A549 (cell line): ENCODE results near the gene BIK. TPM values are rescaled to one million over a fixed set of nuclear protein-coding genes. Genes with fewer than 3 reads are reported as not detected.

Experiments used
- ATAC-seq, 2 experiments: fragments of 200-7000 bp in 1 of 2; fragments of >200 bp in 1 of 2; cut with Nextera tagmentation in 1 of 2; cut with Tn5 transposase in 1 of 2; 3 replicates each; pipeline versions ENCODE4 v1.8.0 to v1.9.1; 2018 to 2020; ENCODE audit warnings: mild to moderate bottlenecking in 1 of 2, moderate library complexity in 1 of 2
- CTCF ChIA-PET: fragments of 300-600 bp; sonication (Branson Sonifier 250); formaldehyde crosslinking; extraction: SDS; loops from one replicate; lab custom pipeline; 2021; ENCODE audit warnings: antibody characterized with exemption, inconsistent platforms; lab: Yijun Ruan, JAX
- POLR2A ChIA-PET: fragments of 350-600 bp; formaldehyde crosslinking; extraction: SDS; loops from one replicate; lab custom pipeline; 2021; ENCODE audit warnings: antibody characterized with exemption, inconsistent platforms; lab: Yijun Ruan, JAX
- DNase-seq, 2 experiments: peaks; one replicate each; pipeline versions ENCODE4 v3.0.0 to v3.0.0-alpha.2; 2011 to 2016; ENCODE audit warnings: low read depth in 1 of 2, low spot score in 1 of 2
- FAIRE-seq: peaks from 2 replicates; lab custom pipeline; 2011; peaks lifted over from hg19 to GRCh38; lab: Jason Lieb, UNC
- H3K27ac ChIP-seq, 2 experiments: fragments of >200 bp; sonication (Bioruptor Twin); formaldehyde crosslinking; 3 replicates each; pipeline ENCODE4 v1.5.1; 2016 to 2017
- H3K4me1 ChIP-seq: fragments of >200 bp; sonication (Bioruptor Twin); formaldehyde crosslinking; 3 replicates; pipeline ENCODE4 v1.6.1; 2016
- H3K4me2 ChIP-seq: fragments of >200 bp; sonication (Bioruptor Twin); formaldehyde crosslinking; 3 replicates; pipeline ENCODE4 v1.6.1; 2016
- H3K4me3 ChIP-seq: fragments of >200 bp; sonication (Bioruptor Twin); formaldehyde crosslinking; 3 replicates; pipeline ENCODE4 v1.5.1; 2016
- H3K9me3 ChIP-seq: fragments of >200 bp; sonication (Bioruptor Twin); formaldehyde crosslinking; 3 replicates; pipeline ENCODE4 v1.6.1; 2016
- EHF ChIP-seq: fragments of 250-450 bp; sonication (Bioruptor Pico); IDR thresholded peaks from 2 replicates; pipeline ENCODE4 v1.5.0; 2020; ENCODE audit warnings: mild to moderate bottlenecking
- EHMT2 ChIP-seq: fragments of 200-600 bp; sonication (generic); IDR thresholded peaks from 2 replicates; pipeline ENCODE4 v1.6.1; 2016; ENCODE audit warnings: antibody characterized with exemption, low read depth, mild to moderate bottlenecking, moderate library complexity
- ESRRA ChIP-seq: fragments of 150-350 bp; IDR thresholded peaks from 2 replicates; pipeline ENCODE4 v1.6.1; 2014; ENCODE audit warnings: mild to moderate bottlenecking, low read length, borderline replicate concordance
- FOSB ChIP-seq: fragments of 250-450 bp; sonication (Bioruptor Pico); IDR thresholded peaks from 2 replicates; pipeline ENCODE4 v1.5.0; 2020; ENCODE audit warnings: mild to moderate bottlenecking, moderate library complexity
- FOXS1 ChIP-seq: fragments of 250-450 bp; sonication (Bioruptor Pico); IDR thresholded peaks from 2 replicates; pipeline ENCODE4 v1.5.0; 2020; ENCODE audit warnings: mild to moderate bottlenecking, moderate library complexity
- HDAC2 ChIP-seq: fragments of 200-600 bp; sonication (generic); IDR thresholded peaks from 2 replicates; pipeline ENCODE4 v1.6.1; 2016
- HEYL ChIP-seq: fragments of 250-450 bp; sonication (Bioruptor Pico); IDR thresholded peaks from 2 replicates; pipeline ENCODE4 v1.8.0; 2021; ENCODE audit warnings: mild to moderate bottlenecking, moderate library complexity
- HOXA7 ChIP-seq: fragments of 250-450 bp; sonication (Bioruptor Pico); IDR thresholded peaks from 2 replicates; pipeline ENCODE4 v1.5.0; 2020; ENCODE audit warnings: mild to moderate bottlenecking, moderate library complexity
- HOXB13 ChIP-seq: fragments of 250-450 bp; sonication (Bioruptor Pico); IDR thresholded peaks from 2 replicates; pipeline ENCODE4 v1.5.0; 2020; ENCODE audit warnings: low read depth, mild to moderate bottlenecking, moderate library complexity
- HOXB5 ChIP-seq: fragments of 250-450 bp; sonication (Bioruptor Pico); IDR thresholded peaks from 2 replicates; pipeline ENCODE4 v1.5.0; 2020; ENCODE audit warnings: mild to moderate bottlenecking, moderate library complexity
- JUN ChIP-seq, 2 experiments: fragments of >200 bp; sonication (Bioruptor Twin); formaldehyde crosslinking; IDR thresholded peaks; 2 replicates in 1 of 2; 3 replicates in 1 of 2; pipeline ENCODE4 v1.6.1; 2016 to 2017
- KDM1A ChIP-seq: fragments of 200-600 bp; sonication (generic); IDR thresholded peaks from 2 replicates; pipeline ENCODE4 v1.6.1; 2016; ENCODE audit warnings: low read depth, mild to moderate bottlenecking
- MYC ChIP-seq: IDR thresholded peaks from 2 replicates; pipeline ENCODE4 v1.6.1; 2012; ENCODE audit warnings: mild to moderate bottlenecking, inconsistent platforms, low read length, improper control_type of control experiment, borderline replicate concordance
- NFE2L2 ChIP-seq: fragments of 150-350 bp; conservative IDR thresholded peaks from 2 replicates; pipeline ENCODE4 v1.6.1; 2014; ENCODE audit warnings: low read length
- NPAS2 ChIP-seq: fragments of 250-450 bp; sonication (Bioruptor Pico); IDR thresholded peaks from 2 replicates; pipeline ENCODE4 v1.8.0; 2022; ENCODE audit warnings: mild to moderate bottlenecking, moderate library complexity, borderline replicate concordance
- PBX3 ChIP-seq: IDR thresholded peaks from 2 replicates; pipeline ENCODE4 v1.6.1; 2012
- POLR2AphosphoS2 ChIP-seq: conservative IDR thresholded peaks from 2 replicates; pipeline ENCODE4 v1.6.1; 2012; ENCODE audit warnings: low read length, improper control_type of control experiment, inconsistent platforms
- RARB ChIP-seq: fragments of 250-450 bp; sonication (Bioruptor Pico); IDR thresholded peaks from 2 replicates; pipeline ENCODE4 v1.8.0; 2021; ENCODE audit warnings: mild to moderate bottlenecking, moderate library complexity
- RFX5 ChIP-seq: fragments of 450-650 bp; IDR thresholded peaks from 2 replicates; pipeline ENCODE4 v1.7.1; 2014; ENCODE audit warnings: antibody characterized with exemption, mild to moderate bottlenecking, moderate library complexity
- ZC3H11A ChIP-seq: fragments of 450-650 bp; IDR thresholded peaks from 2 replicates; pipeline ENCODE4 v1.6.1; 2014; ENCODE audit warnings: antibody characterized with exemption, mild to moderate bottlenecking
- ZFP36 ChIP-seq: fragments of 450-650 bp; IDR thresholded peaks from 2 replicates; pipeline ENCODE4 v1.6.1; 2014; ENCODE audit warnings: borderline replicate concordance; ENCODE audit not compliant: partially characterized antibody
- WGBS: methylation state at CpG from one replicate; pipeline ENCODE4 v1.1.6; 2017; ENCODE audit errors: missing lambda C conversion rate; 5-methylcytosine and 5-hydroxymethylcytosine counted together
- polyA plus RNA-seq, 4 experiments: library from polyadenylated mRNA; depleted of rRNA in 3 of 4; stranded (reverse); fragments of >200 nt; fragmentation: RNase III in 1 of 4; extraction: RNeasy Plus Mini Kit Qiagen cat#74134 plus additional on column Dnase treatment in 1 of 4; gene quantifications; 2 replicates in 3 of 4; 3 replicates in 1 of 4; pipeline ENCODE4 v1.2.3, GENCODE V29; 2011 to 2017
- TF ChIP-seq, protein P1 (sequence below): fragments of >200 bp; sonication (Bioruptor Twin); formaldehyde crosslinking; IDR thresholded peaks from 3 replicates; pipeline ENCODE4 v1.5.1; 2016
- TF ChIP-seq, protein P2 (sequence below): fragments of 200-600 bp; sonication (generic); IDR thresholded peaks from 2 replicates; pipeline ENCODE4 v1.6.1; 2016; ENCODE audit warnings: antibody characterized with exemption, mild to moderate bottlenecking, moderate library complexity

The BIK gene
- polyA plus RNA-seq, 2 of the 4 experiments (the other 2 are of a cell fraction) = 0.54 to 0.88 TPM

DNA sequence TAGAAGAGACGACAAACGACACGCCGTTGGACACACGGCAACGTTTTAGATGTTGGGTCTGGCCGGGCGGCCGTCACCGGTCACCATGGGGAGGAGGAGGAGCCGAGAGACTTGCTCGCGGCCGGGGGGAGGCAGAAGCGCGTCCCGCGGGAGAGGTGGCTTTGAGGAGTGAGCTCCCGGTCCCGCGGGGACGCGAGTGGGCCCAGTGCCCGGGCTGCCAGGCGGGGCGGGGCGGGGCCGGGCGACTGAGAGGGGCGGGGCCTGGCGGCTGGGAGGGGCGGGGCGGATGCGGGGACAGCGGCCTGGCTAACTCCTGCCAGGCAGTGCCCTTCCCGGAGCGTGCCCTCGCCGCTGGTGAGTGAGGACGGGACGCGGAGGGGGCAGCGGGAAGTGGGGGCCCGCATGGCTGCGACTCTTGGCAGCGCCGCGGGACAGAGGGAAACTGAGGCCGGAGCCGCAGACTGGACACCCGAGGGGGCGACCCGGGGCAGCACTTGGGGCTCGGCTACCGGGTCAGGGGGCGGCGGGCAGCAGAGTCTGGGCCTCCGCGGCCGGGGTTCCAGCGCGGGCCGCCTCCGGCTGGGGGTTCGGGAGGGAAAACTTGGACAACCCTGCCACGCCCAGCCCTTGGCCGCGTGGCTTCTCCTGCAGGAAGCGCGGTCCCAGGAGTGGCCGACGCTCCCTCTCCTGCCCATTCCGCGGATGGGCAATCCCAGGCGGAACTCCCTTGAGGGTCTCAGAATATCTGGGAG lies 40.9 kb downstream of the BIK start, which contains the start of gene TSPO (continued):
- TF ChIP-seq PBX3 (no peak), HEYL (CRISPR knock-in tag) (no peak), FOXS1 (CRISPR knock-in tag) (no peak), JUN (IDR thresholded peaks at IDR 0.05) (peak in 1 of 2 experiments; percentile 20; a peak in 1 of 5 replicates), RARB (CRISPR knock-in tag) (no peak), RFX5 (no peak; the same call in 1 of the 2 replicates), HOXB5 (peak; percentile 71; the same call in 1 of the 2 replicates), NPAS2 (no peak), ZC3H11A (no peak), ESRRA (no peak), MYC (0 out of 2 replicates have a peak, but pooled peaks have one; percentile 23), ZFP36 (no peak), POLR2AphosphoS2 (no peak), FOSB (no peak), EHMT2 (no peak), HOXB13 (CRISPR knock-in tag) (0 out of 2 replicates have a peak, but pooled peaks have one; percentile 55), HDAC2 (no peak)
- TF ChIP-seq, protein P1, sequence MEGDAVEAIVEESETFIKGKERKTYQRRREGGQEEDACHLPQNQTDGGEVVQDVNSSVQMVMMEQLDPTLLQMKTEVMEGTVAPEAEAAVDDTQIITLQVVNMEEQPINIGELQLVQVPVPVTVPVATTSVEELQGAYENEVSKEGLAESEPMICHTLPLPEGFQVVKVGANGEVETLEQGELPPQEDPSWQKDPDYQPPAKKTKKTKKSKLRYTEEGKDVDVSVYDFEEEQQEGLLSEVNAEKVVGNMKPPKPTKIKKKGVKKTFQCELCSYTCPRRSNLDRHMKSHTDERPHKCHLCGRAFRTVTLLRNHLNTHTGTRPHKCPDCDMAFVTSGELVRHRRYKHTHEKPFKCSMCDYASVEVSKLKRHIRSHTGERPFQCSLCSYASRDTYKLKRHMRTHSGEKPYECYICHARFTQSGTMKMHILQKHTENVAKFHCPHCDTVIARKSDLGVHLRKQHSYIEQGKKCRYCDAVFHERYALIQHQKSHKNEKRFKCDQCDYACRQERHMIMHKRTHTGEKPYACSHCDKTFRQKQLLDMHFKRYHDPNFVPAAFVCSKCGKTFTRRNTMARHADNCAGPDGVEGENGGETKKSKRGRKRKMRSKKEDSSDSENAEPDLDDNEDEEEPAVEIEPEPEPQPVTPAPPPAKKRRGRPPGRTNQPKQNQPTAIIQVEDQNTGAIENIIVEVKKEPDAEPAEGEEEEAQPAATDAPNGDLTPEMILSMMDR = no peak
- TF ChIP-seq, protein P2, sequence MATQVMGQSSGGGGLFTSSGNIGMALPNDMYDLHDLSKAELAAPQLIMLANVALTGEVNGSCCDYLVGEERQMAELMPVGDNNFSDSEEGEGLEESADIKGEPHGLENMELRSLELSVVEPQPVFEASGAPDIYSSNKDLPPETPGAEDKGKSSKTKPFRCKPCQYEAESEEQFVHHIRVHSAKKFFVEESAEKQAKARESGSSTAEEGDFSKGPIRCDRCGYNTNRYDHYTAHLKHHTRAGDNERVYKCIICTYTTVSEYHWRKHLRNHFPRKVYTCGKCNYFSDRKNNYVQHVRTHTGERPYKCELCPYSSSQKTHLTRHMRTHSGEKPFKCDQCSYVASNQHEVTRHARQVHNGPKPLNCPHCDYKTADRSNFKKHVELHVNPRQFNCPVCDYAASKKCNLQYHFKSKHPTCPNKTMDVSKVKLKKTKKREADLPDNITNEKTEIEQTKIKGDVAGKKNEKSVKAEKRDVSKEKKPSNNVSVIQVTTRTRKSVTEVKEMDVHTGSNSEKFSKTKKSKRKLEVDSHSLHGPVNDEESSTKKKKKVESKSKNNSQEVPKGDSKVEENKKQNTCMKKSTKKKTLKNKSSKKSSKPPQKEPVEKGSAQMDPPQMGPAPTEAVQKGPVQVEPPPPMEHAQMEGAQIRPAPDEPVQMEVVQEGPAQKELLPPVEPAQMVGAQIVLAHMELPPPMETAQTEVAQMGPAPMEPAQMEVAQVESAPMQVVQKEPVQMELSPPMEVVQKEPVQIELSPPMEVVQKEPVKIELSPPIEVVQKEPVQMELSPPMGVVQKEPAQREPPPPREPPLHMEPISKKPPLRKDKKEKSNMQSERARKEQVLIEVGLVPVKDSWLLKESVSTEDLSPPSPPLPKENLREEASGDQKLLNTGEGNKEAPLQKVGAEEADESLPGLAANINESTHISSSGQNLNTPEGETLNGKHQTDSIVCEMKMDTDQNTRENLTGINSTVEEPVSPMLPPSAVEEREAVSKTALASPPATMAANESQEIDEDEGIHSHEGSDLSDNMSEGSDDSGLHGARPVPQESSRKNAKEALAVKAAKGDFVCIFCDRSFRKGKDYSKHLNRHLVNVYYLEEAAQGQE = no peak
- TF ChIP-seq, all 56 proteins: peak for 7

DNA sequence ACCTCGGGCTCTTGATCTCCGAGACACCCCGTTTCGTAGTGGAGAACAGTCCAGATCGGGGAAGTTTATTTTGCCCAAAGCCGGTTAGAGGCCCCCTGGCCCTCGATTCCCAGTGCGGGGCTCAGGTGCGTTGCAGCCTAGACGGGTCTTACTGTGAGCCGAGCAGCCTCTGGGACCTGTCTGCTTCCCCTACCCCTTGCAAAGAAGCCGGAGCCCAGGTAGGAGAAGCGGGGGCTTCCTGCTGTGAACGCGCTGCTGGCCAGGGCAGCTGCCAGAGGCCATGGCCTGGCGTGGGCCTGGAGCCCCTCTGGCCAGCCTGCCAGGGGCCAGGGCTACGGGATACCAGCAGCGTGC lies 41.4 kb downstream of the BIK start:
- CTCF ChIA-PET = no interaction called here
- FAIRE-seq (no peak), DNase-seq (no peak), ATAC-seq (peak in 1 of 2 experiments; percentile 48; a peak in 5 of 6 replicates)
- H3K4me1 ChIP-seq = peaks cover 14% of the 10 kb centered on the region; the same call in 2 of the 3 replicates
- H3K4me2 ChIP-seq = peak overlapping the region; percentile 100
- 13% methylated on average over 3 of the region's 18 CpGs for WGBS
- H3K4me3 ChIP-seq = peak overlapping the region; percentile 93
- TF ChIP-seq EHMT2 = no peak
- TF ChIP-seq HOXA7 (CRISPR knock-in tag) = no peak
- TF ChIP-seq MYC = 0 out of 2 replicates have a peak, but pooled peaks have one; percentile 1
- no peak for TF ChIP-seq EHF (CRISPR knock-in tag)
- TF ChIP-seq, protein P2 = no peak
- TF ChIP-seq HOXB13 (CRISPR knock-in tag) = no peak
- no peak for TF ChIP-seq KDM1A
- no peak for TF ChIP-seq NFE2L2
- H3K27ac ChIP-seq = peak overlapping the region; percentile 92 to 98
- H3K9me3 ChIP-seq = no peaks in the 10 kb centered on the region
- POLR2A ChIA-PET = no interaction called here
